Suprapubic skin (tissue), 4 donors: ENCODE measurements around the gene CCM2.

ENCODE experiments used
- EP300 ChIP-seq: sonication (generic); formaldehyde crosslinking; IDR thresholded peaks from one replicate; pipeline ENCODE4 v1.6.1; 2017; ENCODE audit warnings: antibody characterized with exemption
- POLR2A ChIP-seq, 2 donors: fragments of 450-650 bp; IDR thresholded peaks; one replicate each; pipeline ENCODE4 v1.6.1; 2017; ENCODE audit warnings: antibody characterized with exemption in 2 of 2, mild to moderate bottlenecking in 2 of 2, moderate library complexity in 2 of 2
- POLR2AphosphoS5 ChIP-seq, 3 donors: sonication (generic); formaldehyde crosslinking; IDR thresholded peaks; one replicate each; pipeline ENCODE4 v1.6.1; 2017; ENCODE audit warnings: antibody characterized with exemption in 3 of 3
- TF ChIP-seq, protein P1 (sequence below), 2 donors: fragments of 200-600 bp in 1 of 2; fragments of 450-650 bp in 1 of 2; sonication (generic) in 1 of 2; IDR thresholded peaks; one replicate each; pipeline ENCODE4 v1.5.1; 2016 to 2019; ENCODE audit warnings: antibody characterized with exemption in 2 of 2, mild to moderate bottlenecking in 1 of 2, moderate library complexity in 1 of 2

DNA sequence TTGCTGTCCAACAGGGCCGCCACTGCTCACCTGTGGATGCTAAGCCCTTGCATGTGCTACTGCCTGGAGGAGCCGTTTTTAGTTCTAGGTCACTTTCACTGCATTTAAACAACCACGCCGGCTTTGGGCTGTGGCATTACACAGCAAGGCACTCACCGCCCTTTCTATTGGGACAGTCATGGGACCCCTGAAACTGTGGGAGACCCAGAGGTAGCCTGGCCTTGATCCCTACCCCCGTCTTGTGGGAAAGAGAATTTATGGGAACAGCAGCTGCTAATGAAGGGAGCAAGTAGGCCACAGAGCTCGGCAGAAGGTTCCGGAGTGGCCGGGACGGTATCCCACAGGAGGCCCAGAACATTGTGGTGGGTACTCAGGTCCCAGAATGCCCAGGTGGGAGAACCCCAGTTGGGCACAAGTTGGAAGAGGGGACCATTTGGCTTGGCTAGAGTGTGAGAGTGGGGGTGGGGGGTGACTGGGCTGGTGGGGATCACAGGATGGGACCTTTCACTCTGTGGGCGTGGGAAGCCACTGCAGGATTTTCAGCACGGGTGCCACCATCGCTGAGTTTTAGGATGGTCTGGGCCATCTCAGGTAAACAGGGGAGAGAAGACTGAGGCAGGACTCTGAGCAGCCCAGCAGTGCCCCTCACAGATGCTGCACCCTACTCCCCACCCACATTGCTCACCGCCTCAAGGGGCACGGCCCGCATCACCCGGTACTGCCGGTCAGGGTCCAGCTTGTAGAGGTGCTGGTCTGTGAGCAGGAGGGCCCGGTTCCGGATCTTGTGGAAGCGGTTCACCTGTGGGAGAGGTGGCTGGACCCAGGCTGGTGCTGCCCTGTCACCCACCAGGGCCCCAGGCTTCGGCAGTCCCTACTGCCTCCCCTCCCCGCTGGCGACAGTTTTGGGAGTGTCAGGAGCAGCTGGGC, 36.4 kb upstream of the CCM2 start:
- TF ChIP-seq, protein P1, sequence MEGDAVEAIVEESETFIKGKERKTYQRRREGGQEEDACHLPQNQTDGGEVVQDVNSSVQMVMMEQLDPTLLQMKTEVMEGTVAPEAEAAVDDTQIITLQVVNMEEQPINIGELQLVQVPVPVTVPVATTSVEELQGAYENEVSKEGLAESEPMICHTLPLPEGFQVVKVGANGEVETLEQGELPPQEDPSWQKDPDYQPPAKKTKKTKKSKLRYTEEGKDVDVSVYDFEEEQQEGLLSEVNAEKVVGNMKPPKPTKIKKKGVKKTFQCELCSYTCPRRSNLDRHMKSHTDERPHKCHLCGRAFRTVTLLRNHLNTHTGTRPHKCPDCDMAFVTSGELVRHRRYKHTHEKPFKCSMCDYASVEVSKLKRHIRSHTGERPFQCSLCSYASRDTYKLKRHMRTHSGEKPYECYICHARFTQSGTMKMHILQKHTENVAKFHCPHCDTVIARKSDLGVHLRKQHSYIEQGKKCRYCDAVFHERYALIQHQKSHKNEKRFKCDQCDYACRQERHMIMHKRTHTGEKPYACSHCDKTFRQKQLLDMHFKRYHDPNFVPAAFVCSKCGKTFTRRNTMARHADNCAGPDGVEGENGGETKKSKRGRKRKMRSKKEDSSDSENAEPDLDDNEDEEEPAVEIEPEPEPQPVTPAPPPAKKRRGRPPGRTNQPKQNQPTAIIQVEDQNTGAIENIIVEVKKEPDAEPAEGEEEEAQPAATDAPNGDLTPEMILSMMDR (IDR thresholded peaks at IDR 0.05): no peak
- TF ChIP-seq POLR2AphosphoS5 (IDR thresholded peaks at IDR 0.05) (no peak), POLR2A (IDR thresholded peaks at IDR 0.05) (no peak), EP300 (no peak)
